NCI-H1092 (cell line): ENCODE data around the gene RAB12.
"Not testable (repeated sequence)": the region's sequence is repeated elsewhere in the genome, so short reads cannot be mapped to it uniquely, and the experiment has no call there.

Source experiments
- DNase-seq: peaks from one replicate; lab custom pipeline; 2025; lab: John Stamatoyannopoulos, UW

The RAB12 gene

DNA sequence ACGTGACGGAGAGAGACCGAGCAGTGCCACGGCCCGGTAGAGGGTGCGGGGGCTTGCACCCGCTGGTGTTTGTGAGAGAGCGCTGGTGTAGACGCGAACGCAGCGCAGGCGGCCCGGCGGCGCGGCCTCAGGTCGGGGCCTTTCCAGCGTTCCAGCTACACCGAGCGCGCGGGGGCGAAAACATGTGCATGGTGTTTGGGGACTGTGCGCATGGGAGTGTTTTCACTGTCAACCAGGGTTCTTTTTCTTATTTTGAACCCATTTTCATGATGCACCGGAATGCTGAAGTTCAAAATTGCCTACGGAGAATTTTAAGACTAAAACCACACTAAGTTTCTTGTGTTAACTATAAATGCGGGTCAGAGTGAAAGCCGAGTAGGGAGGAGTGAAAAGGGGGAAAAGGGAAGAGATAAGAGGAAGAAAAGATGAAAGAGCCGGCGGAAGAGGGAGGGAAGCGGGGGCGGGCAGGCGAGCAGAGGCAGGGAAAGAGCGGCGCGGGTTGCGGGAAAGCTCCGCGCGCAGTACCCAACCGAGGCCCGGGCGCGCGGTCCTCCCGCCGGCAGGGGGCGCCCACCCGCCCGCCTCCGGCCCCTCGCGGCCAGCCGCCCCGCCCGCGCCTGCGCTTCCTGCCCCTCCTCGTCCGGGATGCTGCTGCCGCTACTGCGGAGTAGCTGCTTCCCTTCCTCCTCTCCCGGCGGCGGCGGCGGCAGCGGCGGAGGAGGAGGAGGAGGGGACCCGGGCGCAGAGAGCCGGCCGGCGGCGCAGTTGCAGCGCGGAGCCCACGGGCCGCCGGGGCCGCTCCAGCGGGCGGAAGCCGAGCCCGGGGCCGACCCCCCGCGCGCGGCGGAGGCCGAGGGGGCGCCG is at the start of gene RAB12:
Gene RAB12 (plus strand): TSS at position 643 of the 864 bp plus-strand sequence. CDS start 3 bp downstream, at position 646.
- DNase-seq = peak; percentile 62

GRCh38 chr18:8559612-8560186 is 49.5 kb upstream of the RAB12 start:
- no peak for DNase-seq

DNA sequence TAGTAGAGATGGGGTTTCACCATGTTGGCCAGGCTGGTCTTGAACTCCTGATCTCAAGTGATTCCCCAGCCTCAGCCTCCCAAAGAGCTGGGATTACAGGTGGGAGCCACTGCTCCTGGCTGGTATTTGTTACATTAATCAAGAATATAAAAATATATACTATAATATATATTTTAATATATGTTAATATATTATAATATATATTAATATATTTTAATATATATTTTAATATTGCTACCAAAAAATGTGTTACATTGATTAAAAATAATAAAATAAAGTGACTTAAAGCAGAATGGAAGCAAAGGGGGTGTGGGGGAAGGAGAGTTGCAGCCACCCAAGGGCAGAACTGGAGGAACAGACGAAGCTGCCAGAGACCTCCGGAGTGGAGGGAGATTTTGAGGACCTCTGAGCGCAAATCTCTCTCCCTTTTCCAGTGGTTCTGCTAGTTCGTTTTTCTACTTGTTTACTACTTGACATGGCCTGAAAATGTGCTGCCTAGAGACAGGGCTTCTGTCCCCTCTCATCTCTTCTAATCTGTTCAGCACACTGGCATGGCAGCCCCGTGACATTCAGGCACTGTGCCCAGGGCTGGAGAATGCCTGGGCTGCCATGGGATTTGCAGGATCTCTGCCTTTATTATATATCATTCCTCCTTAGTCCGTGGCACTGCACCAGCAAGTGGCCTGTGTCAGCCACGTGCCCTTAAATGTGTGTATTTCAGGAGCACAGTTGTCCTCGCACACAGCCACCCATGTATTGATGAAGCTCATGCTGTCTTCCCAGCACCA is 47.9 kb upstream of the RAB12 start:
- DNase-seq = no peak

DNA sequence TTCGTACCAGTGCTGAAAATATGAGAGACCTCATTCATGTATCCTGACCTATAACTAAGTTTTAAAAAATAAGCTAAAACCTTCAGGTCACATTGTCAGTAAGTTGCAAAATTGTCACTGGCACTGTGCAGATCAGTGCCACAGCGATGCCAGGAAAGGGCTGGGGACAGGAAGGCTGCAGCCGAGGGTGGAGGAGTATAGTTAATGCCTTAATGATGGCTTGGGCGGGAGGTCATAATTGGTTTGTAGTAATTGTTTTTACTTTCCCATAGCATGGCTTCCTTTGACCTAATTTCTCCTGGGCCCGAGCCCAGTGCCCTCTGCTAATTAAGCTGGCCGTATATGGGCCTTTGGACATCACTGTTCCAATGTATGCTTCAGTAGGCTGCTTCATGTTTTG is 47.2 kb upstream of the RAB12 start:
- no peak for DNase-seq

- no peak for DNase-seq
Observed at GRCh38 chr18:8562919-8563318, 46.3 kb upstream of the RAB12 start.

GRCh38 chr18:8571399-8571798 is 37.8 kb upstream of the RAB12 start:
- no peak for DNase-seq

- not testable (repeated sequence) for DNase-seq
Observed at GRCh38 chr18:8573766-8574165, 35.5 kb upstream of the RAB12 start.

- DNase-seq = no peak
Observed at GRCh38 chr18:8584798-8585197, 24.4 kb upstream of the RAB12 start.

DNA sequence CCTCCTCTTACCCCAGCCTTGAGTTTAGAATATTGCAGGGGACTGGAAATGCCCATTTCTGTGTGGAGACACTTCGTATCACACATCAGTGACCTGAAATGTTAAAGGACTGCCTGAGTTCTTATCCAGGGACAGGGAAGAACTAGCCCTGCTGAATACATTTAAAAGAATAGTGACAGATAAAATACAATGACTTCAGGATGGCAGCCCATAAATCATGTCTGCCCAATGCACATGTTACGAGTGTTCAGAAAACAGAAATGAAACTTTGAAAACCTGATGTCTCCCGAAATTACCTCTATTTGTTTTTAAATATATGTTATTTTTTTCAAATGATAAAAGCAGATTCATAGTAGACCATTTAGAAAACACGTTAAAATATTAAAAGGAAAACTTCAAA is 22.3 kb upstream of the RAB12 start:
- DNase-seq = no peak

DNA sequence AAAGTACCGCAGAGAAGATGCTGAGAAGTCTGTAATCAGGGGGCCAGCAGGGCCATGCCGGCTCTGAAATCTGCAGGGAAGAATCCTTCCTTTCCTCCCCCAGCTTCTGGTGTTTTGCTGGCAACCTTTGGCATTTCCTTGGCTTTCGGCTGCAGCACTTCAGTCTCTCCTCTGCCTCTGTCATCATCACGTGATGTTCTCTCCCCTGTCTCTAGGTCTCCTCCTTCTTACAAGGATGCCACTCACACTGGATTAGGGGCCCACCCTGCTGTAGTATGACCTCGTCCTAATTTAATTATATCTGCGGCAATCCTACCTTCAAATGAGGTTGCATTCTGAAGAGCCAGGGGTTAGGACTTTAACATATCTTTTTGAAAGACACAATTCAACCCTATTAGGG is 13.8 kb upstream of the RAB12 start:
- DNase-seq = no peak

GRCh38 chr18:8601277-8602032 is 7.8 kb upstream of the RAB12 start:
- no peak for DNase-seq

DNA sequence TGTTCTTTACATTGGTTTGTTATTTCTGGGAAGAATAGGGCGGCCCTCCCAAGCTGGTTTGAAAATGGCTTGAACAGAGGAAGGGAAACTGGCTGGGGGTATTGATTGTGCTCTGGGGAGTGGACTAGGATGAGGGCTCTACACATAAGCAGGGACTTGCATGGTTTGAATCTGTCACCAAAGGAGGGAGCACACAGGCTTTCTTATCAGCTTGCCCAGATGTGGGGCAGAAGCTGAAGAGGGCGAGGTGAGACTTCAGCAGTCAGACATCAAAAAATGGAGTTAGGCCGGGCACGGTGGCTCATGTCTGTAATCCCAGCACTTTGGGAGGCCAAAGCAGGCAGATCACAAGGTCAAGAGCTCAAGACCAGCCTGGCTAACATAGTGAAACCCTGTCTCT is 7.2 kb upstream of the RAB12 start:
- DNase-seq = no peak

DNA sequence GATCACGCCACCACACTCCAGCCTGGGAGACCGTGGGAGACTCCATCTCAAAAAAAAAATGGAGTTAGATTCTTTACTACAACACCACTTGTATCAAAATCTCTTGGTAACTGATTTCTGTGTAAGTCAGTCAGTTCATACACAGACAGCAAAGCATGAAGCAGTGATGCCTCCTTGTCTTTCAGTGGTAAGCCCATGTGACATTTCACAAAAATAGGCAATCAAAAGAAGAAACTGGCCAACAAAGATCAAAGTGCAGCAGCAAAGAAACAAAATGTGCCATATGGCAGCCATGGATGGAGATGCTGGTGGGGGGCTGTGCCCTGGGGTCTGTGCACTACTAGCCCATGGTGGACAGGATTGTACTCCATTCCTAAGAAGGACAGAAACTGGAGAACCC is 6.7 kb upstream of the RAB12 start:
- DNase-seq = no peak

- DNase-seq = no peak
Observed at GRCh38 chr18:8603663-8604520, 5.3 kb upstream of the RAB12 start.

DNA sequence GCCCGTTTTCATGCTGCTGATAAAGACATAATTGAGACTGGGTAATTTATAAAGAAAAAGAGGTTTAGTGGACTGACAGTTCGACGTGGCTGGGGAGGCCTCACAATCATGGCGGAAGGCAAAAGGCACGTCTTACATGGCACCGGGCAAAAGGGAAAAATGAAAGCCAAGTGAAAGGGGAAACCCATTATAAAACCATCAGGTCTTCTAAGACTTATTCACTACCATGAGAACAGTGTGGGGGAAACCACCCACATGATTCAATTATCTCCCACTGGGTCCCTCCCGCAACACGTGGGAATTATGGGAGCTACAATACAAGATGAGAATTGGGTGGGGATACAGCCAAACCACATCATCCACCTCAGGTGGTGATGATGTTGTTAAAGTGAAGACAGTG is 3.3 kb upstream of the RAB12 start:
- no peak for DNase-seq

DNA sequence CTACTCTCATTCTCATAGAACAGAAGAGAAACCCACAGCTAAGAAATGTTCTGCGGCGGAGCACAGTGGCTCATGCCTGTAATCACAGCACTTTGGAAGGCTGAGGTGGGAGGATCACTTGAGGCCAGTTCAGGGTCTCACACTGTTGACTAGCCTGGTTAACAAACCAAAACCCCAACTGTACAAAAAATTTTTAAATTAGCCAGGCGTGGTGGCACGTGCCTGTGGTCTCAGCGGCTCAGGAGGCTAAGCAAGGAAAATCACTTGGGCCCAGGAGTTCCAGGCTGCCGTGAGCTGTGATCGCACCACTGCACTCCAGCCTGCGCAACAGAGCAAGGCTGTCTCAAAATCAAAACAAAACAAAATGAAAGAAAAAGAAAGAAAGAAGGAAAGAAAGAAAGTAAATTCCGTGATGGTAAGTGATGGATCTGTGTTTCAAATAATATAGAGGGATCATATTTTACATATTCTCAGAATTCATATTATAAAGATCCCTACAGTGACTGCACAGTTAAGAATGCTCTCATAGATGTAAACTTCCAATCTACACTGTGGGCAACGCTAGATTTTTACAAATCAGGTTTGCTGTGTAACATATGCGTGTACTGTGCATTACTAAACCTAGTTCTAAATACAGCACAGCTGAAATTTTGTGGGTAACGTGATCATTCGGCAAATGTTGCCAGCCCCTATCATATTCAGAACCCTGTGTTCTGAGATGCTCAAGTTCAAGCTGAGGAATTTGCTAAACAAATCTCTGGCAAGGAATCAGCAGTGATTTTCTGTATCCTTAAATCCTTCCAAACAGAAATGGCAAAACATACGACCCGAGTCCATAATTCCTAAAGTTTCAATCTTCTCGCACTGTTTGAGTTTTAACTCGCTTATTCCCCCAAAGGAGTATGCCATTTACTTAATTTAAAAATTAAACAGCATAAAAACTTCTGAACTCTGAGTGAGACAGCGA is 1.2 kb upstream of the RAB12 start:
- DNase-seq = no peak

- no peak for DNase-seq
Observed at GRCh38 chr18:8609659-8610458, 622 bp downstream of the RAB12 start.

DNA sequence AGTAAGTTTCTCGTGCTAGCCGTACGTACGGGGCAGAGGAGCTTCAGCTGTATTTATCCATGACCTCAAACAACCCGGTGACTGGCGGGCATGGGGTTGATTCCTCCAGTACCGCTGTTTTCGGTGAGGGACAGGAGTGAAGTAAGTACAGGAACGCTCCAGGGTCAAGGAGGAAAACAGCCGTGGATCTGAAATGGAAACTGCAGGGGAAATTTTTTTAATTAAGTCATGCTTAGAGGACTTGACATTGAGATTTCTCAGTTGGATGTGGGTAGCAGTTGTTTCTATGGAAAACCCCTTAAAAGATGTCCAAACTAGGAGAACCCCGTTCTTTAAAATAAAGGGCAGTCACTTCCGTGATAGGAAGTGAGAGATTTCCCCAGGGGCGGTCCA is 1.2 kb downstream of the RAB12 start:
- no peak for DNase-seq

DNA sequence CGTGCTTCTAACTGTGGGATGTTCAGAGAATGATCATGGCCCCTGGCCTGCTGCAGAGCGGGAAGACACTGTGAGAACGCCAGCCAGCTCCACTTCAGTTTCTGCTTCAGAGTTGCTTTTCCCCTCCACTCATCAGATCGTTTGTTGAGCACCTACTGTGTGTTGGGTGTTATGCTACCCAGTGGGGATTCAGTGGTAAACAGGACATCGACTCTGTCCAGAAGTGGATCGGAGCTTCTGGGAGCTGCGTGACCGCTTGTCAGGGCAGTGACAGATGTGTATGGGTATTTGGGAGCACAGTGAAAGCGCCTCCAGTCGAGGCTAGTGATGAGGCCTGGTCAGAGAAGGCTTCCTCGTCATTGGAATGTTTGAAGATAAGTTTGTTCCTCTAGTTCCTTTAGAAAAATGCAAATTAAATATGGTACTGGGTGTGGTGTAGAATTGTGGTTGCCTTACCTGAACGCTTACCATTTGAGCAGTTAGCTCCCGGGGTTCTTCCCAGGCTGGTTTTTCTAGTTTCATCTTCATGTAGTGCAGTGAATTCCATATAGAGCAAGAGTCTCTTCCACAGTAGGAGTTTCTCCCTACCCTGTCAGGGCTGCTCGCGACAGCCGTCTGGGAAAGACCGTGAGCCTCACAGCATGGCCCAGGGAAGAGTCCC is 2.8 kb downstream of the RAB12 start:
- no peak for DNase-seq
